ENCODE results near the gene RASSF7. TPM values are rescaled to one million over a fixed set of nuclear protein-coding genes. Genes with fewer than 3 reads are reported as not detected.
A peak's percentile ranks its signal among the peaks of the same experiment; 100 is the strongest.

Gene RASSF7
- total RNA-seq, 2 experiments from 2014 or later: 15.1 to 18.0 TPM

Small RNA genes lying within 50 kb of the gene (microRNA-seq; reads per million reads assigned to microRNA genes)
- 778 reads per million, percentile 82 among the genes with 10 or more reads in this experiment for gene MIR210 (ENCODE audit: borderline replicate concordance)

Small RNA genes lying within 50 kb of the gene (small RNA-seq; reads per million reads assigned to genes)
- 17.7 reads per million, percentile 97 among the genes with 10 or more reads in this experiment for gene MIR210

Other genes with a start within 250 kb of the RASSF7 start
- gene IFITM1, start 246.9 kb upstream of the RASSF7 start, total RNA-seq (2014; rRNA removed; shearing (Covaris generic)): 30.3 and 36.4 TPM in 2 replicates
- gene IFITM1, start 246.9 kb upstream of the RASSF7 start, total RNA-seq (2022): 72.4 TPM in 2 replicates
- gene IFITM3, start 240.1 kb upstream of the RASSF7 start, total RNA-seq (2014; rRNA removed; shearing (Covaris generic)): 0.95 and 1.5 TPM in 2 replicates
- 1.5 and 2.2 TPM in 2 replicates for gene IFITM3, start 240.1 kb upstream of the RASSF7 start, total RNA-seq (2022)
- gene B4GALNT4, start 191.5 kb upstream of the RASSF7 start, total RNA-seq (2014; rRNA removed; shearing (Covaris generic)): not detected in 2 replicates
- not detected in 2 replicates for gene B4GALNT4, start 191.5 kb upstream of the RASSF7 start, total RNA-seq (2022)
- gene PKP3, start 166.8 kb upstream of the RASSF7 start, total RNA-seq (2014; rRNA removed; shearing (Covaris generic)): not detected in 2 replicates
- not detected in 2 replicates for gene PKP3, start 166.8 kb upstream of the RASSF7 start, total RNA-seq (2022)
- 36.9 and 57.2 TPM in 2 replicates for gene SIGIRR, start 146.0 kb upstream of the RASSF7 start, total RNA-seq (2014; rRNA removed; shearing (Covaris generic))
- 25.3 and 29.2 TPM in 2 replicates for gene SIGIRR, start 146.0 kb upstream of the RASSF7 start, total RNA-seq (2022)
- 22.2 and 25.7 TPM in 2 replicates for gene ANO9, start 119.0 kb upstream of the RASSF7 start, total RNA-seq (2014; rRNA removed; shearing (Covaris generic))
- gene ANO9, start 119.0 kb upstream of the RASSF7 start, total RNA-seq (2022): 27.6 and 28.2 TPM in 2 replicates
- 19.6 and 27.8 TPM in 2 replicates for gene PTDSS2, start 110.7 kb upstream of the RASSF7 start, total RNA-seq (2014; rRNA removed; shearing (Covaris generic))
- gene PTDSS2, start 110.7 kb upstream of the RASSF7 start, total RNA-seq (2022): 30.3 and 32.7 TPM in 2 replicates
- 57.1 and 65.7 TPM in 2 replicates for gene RNH1, start 53.7 kb upstream of the RASSF7 start, total RNA-seq (2014; rRNA removed; shearing (Covaris generic))
- 48.8 and 65.5 TPM in 2 replicates for gene RNH1, start 53.7 kb upstream of the RASSF7 start, total RNA-seq (2022)
- 53.0 and 67.8 TPM in 2 replicates for gene HRAS, start 25.4 kb upstream of the RASSF7 start, total RNA-seq (2014; rRNA removed; shearing (Covaris generic))
- gene HRAS, start 25.4 kb upstream of the RASSF7 start, total RNA-seq (2022): 40.1 and 46.9 TPM in 2 replicates
- 1.2 and 1.6 TPM in 2 replicates for gene LRRC56, start 23.4 kb upstream of the RASSF7 start, total RNA-seq (2014; rRNA removed; shearing (Covaris generic))
- 1.5 and 2.5 TPM in 2 replicates for gene LRRC56, start 23.4 kb upstream of the RASSF7 start, total RNA-seq (2022)
- 4.7 and 7.5 TPM in 2 replicates for gene LMNTD2, start 232 bp upstream of the RASSF7 start, total RNA-seq (2014; rRNA removed; shearing (Covaris generic))
- gene LMNTD2, start 232 bp upstream of the RASSF7 start, total RNA-seq (2022): 16.9 and 17.7 TPM in 2 replicates
- gene PHRF1, start 15.5 kb downstream of the RASSF7 start, total RNA-seq (2014; rRNA removed; shearing (Covaris generic)): 23.3 and 25.6 TPM in 2 replicates
- gene PHRF1, start 15.5 kb downstream of the RASSF7 start, total RNA-seq (2022): 43.8 and 45.4 TPM in 2 replicates
- 18.7 and 20.9 TPM in 2 replicates for gene IRF7, start 55.0 kb downstream of the RASSF7 start, total RNA-seq (2014; rRNA removed; shearing (Covaris generic))
- gene IRF7, start 55.0 kb downstream of the RASSF7 start, total RNA-seq (2022): 15.8 and 16.6 TPM in 2 replicates
- gene CDHR5, start 64.0 kb downstream of the RASSF7 start, total RNA-seq (2014; rRNA removed; shearing (Covaris generic)): not detected in 2 replicates
- not detected in 2 replicates for gene CDHR5, start 64.0 kb downstream of the RASSF7 start, total RNA-seq (2022)
- not detected in 2 replicates for gene SCT, start 66.2 kb downstream of the RASSF7 start, total RNA-seq (2014; rRNA removed; shearing (Covaris generic))
- gene SCT, start 66.2 kb downstream of the RASSF7 start, total RNA-seq (2022): not detected in 2 replicates
- 0.16 and 2.2 TPM in 2 replicates for gene DRD4, start 76.3 kb downstream of the RASSF7 start, total RNA-seq (2014; rRNA removed; shearing (Covaris generic))
- gene DRD4, start 76.3 kb downstream of the RASSF7 start, total RNA-seq (2022): 3.1 and 3.5 TPM in 2 replicates
- gene DEAF1, start 134.3 kb downstream of the RASSF7 start, total RNA-seq (2014; rRNA removed; shearing (Covaris generic)): 35.6 and 42.7 TPM in 2 replicates
- gene DEAF1, start 134.3 kb downstream of the RASSF7 start, total RNA-seq (2022): 63.0 and 66.2 TPM in 2 replicates
- 52.8 and 56.8 TPM in 2 replicates for gene TMEM80, start 134.8 kb downstream of the RASSF7 start, total RNA-seq (2014; rRNA removed; shearing (Covaris generic))
- gene TMEM80, start 134.8 kb downstream of the RASSF7 start, total RNA-seq (2022): 51.6 and 52.7 TPM in 2 replicates
- gene EPS8L2, start 145.3 kb downstream of the RASSF7 start, total RNA-seq (2014; rRNA removed; shearing (Covaris generic)): 3.8 and 4.8 TPM in 2 replicates
- 7.1 and 9.3 TPM in 2 replicates for gene EPS8L2, start 145.3 kb downstream of the RASSF7 start, total RNA-seq (2022)
- 209 and 226 TPM in 2 replicates for gene TALDO1, start 186.5 kb downstream of the RASSF7 start, total RNA-seq (2014; rRNA removed; shearing (Covaris generic))
- gene TALDO1, start 186.5 kb downstream of the RASSF7 start, total RNA-seq (2022): 172 and 195 TPM in 2 replicates
- 73.3 and 109 TPM in 2 replicates for gene GATD1, start 216.5 kb downstream of the RASSF7 start, total RNA-seq (2014; rRNA removed; shearing (Covaris generic))
- gene GATD1, start 216.5 kb downstream of the RASSF7 start, total RNA-seq (2022): 117 and 141 TPM in 2 replicates
- 17.5 and 17.6 TPM in 2 replicates for gene CEND1, start 229.1 kb downstream of the RASSF7 start, total RNA-seq (2014; rRNA removed; shearing (Covaris generic))
- 25.6 and 32.5 TPM in 2 replicates for gene CEND1, start 229.1 kb downstream of the RASSF7 start, total RNA-seq (2022)
- 22.7 and 30.8 TPM in 2 replicates for gene SLC25A22, start 237.3 kb downstream of the RASSF7 start, total RNA-seq (2014; rRNA removed; shearing (Covaris generic))
- gene SLC25A22, start 237.3 kb downstream of the RASSF7 start, total RNA-seq (2022): 46.2 and 50.9 TPM in 2 replicates
- gene PIDD1, start 244.3 kb downstream of the RASSF7 start, total RNA-seq (2014; rRNA removed; shearing (Covaris generic)): 31.2 and 33.6 TPM in 2 replicates
- 47.7 and 49.1 TPM in 2 replicates for gene PIDD1, start 244.3 kb downstream of the RASSF7 start, total RNA-seq (2022)
- 1,564 and 1,687 TPM in 2 replicates for gene RPLP2, start 249.0 kb downstream of the RASSF7 start, total RNA-seq (2014; rRNA removed; shearing (Covaris generic))
- 3,121 and 3,147 TPM in 2 replicates for gene RPLP2, start 249.0 kb downstream of the RASSF7 start, total RNA-seq (2022)

Data from OCI-LY7 (cell line).